ENCODE measurements around the gene NAGK.
"Not testable (repeated sequence)": the region's sequence is repeated elsewhere in the genome, so short reads cannot be mapped to it uniquely, and the experiment has no call there.

The NAGK gene

DNA sequence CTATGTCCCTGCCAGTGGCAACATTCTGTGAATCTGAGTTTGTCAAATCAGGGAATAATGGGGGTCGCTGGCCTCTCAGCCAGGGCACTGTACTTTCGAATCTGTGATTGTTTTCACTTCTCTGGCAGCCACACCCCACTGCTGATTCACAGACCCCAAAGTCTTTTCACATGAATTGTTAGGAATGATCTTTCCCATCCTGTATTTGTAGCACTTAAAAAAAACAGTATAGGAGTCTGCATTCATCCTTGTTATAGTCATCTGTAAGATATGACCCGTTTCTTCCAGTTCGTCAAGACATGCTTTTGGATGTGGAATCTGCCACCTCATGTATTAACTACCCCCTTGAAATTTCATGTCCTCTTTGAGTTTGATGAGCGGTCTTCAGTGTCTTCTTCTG, 928 bp downstream of the NAGK start:
- FAIRE-seq (no peak), DNase-seq (ENCODE audit: low spot score) (no peak)

- FAIRE-seq (no peak), DNase-seq (ENCODE audit: low spot score) (peak; percentile 54)
Measured at GRCh38 chr2:71070294-71071093, 2.0 kb downstream of the NAGK start.

- DNase-seq (ENCODE audit: low spot score), result no peak
- FAIRE-seq, result no peak
Measured at GRCh38 chr2:71071681-71072398, 3.4 kb downstream of the NAGK start.

GRCh38 chr2:71072492-71072891, 4.0 kb downstream of the NAGK start:
- DNase-seq (ENCODE audit: low spot score), result no peak
- no peak for FAIRE-seq

DNA sequence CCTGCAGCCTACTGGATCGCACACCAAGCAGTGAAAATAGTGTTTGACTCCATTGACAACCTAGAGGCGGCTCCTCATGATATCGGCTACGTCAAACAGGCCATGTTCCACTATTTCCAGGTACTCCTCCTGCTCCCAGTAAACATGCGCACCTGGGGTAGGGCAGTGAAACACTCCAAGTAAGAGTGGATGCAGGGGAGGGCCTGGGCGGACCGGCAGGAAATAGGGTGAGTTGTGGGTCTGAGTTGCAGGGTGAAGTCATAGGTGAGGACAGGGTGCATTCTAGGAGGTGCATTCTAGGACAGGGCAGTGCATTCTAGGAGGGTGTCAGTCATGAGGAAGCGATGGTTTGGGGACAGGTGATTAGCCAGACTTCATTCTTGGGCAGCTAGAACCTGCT, 5.0 kb downstream of the NAGK start:
- DNase-seq (ENCODE audit: low spot score) (no peak), FAIRE-seq (no peak)

- DNase-seq (ENCODE audit: low spot score) (no peak), FAIRE-seq (no peak)
Measured at GRCh38 chr2:71074893-71075395, 6.5 kb downstream of the NAGK start.

DNA sequence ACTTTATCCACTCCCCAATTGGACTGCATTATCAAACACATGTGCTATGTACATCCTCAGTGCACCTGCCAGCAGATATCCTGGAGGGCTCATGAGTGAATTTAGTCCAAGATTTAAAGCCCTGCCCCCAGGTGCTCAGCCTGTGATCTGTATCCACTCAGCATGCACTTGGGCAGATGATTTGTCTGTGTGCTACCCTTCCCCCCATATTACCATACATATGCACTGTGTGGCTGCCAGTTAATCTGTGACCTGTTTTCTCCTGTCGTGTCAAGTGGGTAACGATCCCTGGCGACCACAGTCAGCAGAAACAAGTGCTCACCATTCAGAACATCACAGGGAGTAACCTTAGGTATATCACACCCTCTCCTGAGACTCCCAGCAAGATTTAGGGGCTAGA, 10.2 kb downstream of the NAGK start:
- no peak for DNase-seq (ENCODE audit: low spot score)

DNA sequence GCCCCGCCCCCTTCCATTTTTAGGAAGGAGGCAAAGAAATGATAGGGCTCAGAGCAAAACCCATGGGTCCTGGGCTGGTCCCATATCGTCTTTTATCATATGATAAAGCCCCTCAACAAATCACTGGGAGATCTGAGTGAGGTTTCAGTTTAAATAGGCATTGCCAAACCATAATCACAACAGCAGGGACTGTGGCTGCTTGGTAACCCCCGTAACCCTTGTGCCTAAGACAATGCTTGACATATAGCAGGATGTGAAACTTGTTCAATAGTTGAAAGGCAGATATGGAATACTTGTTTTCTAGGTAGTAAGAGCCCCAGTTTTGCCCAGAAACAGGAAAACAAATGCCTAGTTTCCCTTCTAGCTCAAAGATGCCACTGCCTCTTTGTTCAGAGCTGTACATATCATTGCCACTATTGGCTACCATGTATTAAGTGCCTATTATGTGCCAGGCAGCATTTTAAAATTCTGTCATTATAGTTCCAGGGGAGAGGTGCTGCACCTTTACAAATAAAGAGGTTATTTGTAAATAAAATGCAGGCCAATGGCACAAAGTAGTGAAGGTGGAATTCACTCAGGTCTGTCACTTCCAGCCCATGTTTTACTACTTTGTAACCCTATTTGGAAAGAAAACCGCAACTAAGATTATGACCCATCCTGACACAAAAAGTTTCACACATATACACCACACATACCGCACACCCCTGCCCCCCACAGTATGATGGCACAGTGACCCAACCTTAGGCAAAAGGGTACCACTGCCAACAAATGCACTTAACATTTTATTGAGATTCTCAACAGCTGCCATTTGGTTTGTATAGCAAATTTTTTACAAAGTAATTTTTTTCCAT, 14.2 kb downstream of the NAGK start:
- FAIRE-seq (no peak), DNase-seq (ENCODE audit: low spot score) (no peak)

More for the DNA sequence above, 10.2 kb downstream of the NAGK start:
- FAIRE-seq, result peak; percentile 68

DNA sequence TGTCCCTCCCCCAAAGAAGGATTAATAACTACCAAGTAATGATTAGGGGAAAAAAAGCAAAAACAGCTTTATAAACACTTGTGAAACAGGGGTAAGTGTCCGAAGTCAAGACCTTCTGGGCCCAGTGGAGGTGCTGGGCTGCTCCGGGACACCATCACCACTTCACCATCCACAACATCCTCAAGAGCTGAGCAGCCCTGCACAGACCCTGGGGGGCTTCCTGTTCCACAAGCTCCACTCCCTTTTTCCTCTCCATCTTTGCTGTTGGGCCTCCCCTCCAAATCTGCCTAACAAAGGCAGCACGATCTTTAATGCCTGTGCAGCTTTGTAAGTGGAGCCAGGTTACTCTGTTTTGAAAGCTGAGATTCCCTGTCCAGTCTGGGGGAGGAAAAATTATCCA, 14.8 kb downstream of the NAGK start:
- FAIRE-seq; DNase-seq (ENCODE audit: low spot score): not testable (repeated sequence)

- not testable (repeated sequence) for DNase-seq (ENCODE audit: low spot score); FAIRE-seq
Measured at GRCh38 chr2:71083752-71084312, 15.4 kb downstream of the NAGK start.

GRCh38 chr2:71085325-71086003, 17.0 kb downstream of the NAGK start:
- DNase-seq (ENCODE audit: low spot score), result not testable (repeated sequence)
- FAIRE-seq, result peak; percentile 48

GRCh38 chr2:71089475-71089874, 21.0 kb downstream of the NAGK start:
- FAIRE-seq; DNase-seq (ENCODE audit: low spot score): not testable (repeated sequence)

DNA sequence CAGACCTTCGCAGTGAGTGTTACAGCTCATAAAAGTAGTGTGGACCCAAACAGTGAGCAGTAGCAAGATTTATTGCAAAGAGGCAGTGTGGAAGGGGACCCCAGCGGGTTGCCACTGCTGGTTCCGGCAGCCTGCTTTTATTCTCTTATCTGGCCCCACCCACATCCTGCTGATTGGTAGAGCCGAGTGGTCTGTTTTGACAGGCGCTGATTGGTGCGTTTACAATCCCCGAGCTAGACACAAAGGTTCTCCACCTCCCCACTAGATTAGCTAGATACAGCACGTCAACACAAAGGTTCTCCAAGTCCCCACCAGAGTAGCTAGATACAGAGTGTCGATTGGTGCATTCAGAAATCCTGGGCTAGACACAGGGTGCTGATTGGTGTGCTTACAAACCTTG, 23.4 kb downstream of the NAGK start:
- FAIRE-seq; DNase-seq (ENCODE audit: low spot score): not testable (repeated sequence)

- not testable (repeated sequence) for FAIRE-seq; DNase-seq (ENCODE audit: low spot score)
Measured at GRCh38 chr2:71092491-71093260, 24.2 kb downstream of the NAGK start.

DNA sequence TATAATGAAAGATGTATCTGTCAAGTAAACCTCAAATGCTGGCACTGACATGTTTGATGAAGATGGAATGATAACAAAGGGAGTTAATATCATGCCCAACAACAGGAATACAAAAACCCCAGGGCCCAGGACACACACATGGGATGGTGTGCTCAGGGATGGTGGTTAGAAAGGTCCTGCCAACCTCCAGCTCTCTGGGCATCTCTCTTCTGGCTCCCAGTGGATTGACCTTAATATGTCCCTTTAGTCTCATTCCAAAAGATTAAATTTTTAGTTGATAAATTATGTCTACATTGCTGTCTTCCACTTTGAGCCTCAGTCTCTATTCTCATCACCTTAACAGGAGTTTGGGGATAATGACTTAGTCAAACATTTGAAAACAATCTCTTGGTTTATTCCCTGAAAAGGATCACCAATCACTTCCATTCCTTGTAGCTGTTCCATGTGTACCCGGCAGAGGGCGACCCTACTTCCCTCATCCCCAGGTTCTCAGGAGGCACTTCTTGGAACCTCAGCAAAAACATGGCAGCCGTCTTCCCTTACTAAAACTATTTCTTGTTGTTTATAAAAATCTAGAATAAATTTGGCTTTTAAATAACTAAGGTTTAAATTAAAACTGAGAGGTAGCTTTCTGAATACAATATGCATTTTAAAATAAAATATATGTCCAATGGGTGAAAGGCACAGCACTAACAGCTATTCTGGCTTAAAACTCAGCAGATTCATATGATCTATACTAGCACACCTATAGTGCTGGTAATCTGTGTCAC, 31.9 kb downstream of the NAGK start:
- FAIRE-seq, result no peak
- DNase-seq (ENCODE audit: low spot score), result peak; percentile 80

DNA sequence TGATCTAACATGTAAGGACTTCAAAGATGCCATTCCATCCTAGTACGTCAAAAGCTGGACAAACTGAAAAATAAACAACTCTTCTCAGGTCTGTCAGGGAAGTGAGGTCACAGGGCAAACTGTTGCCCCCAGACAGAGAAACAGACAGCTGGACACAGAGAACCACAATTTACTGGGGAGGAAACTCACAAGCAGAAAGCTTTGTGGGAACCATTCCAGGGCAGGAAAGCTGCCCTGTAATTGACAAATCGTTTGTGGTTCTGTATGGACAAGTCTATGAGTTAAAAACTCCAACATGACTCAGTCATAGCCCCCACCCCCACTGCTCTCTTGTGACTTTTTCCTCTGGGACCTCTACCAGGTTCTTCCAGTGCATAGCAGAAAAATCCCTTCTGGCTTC, 33.2 kb downstream of the NAGK start:
- peak; percentile 53 for DNase-seq (ENCODE audit: low spot score)
- no peak for FAIRE-seq

DNA sequence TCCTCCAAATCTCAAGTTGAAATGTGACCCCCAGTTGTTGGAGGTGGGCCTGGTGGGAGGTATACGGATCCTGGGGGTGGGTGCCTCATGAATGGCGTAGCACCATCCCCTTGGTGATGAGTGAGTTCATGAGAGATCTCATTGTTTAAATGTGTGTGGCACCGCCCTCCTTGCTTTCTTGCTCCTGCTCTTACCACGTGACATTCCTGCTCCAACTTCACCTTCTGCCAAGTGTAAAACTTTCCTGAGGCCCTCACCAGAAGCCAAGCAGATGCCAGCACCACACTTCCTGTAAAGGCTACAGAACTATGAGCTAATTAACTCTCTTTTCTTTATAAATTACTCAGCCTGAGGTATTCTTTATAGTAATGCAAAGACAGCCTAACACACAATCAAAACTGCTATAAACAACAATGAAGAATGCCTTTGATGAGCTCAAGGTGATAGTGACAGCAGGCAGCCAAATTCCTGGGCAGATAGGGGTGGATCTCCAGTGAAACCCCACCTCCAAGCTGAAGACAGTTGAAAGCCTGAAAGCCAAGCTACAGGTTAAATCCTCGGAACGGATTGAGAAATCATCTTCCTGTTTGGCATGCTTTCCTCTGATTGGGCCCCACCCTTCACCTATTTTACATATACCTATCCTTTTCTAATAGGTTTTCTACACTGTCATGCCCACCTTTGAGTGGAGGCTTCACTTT, 34.7 kb downstream of the NAGK start:
- DNase-seq (ENCODE audit: low spot score) (no peak), FAIRE-seq (no peak)

DNA sequence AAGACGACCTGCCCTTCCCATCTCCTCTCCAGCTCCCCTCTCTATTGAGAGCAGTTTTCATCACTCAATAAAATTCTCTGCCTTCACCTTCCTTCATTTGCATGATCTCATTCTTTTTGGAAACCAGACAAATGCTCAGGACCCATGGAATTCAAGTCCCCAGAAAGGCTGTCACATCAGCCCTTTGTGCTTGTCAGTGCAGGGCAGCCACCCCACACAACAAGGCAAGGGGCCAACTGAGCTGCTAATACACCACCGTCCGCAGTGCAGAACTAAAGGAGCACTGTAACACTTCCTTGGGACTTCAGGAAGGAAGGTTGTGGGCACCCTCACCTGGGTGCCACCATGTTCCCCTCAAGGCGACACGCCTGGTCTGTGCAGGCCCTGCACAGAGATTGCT, 35.4 kb downstream of the NAGK start:
- DNase-seq (ENCODE audit: low spot score), result no peak
- no peak for FAIRE-seq

All from urothelium cell line (cell line).